HEK293 (cell line): ENCODE results near the gene CC2D1A.

Source experiments
- CTCF ChIA-PET: fragments of 350-600 bp; formaldehyde crosslinking; extraction: SDS; loops from one replicate; lab custom pipeline; 2021; ENCODE audit warnings: antibody characterized with exemption; lab: Yijun Ruan, JAX
- POLR2A ChIA-PET: fragments of 300-600 bp; formaldehyde crosslinking; extraction: SDS; loops from one replicate; lab custom pipeline; 2020; ENCODE audit warnings: antibody characterized with exemption, inconsistent platforms; lab: Yijun Ruan, JAX
- H3K27ac ChIP-seq: fragments of 200-500 bp; sonication (Bioruptor generic); 2 replicates; pipeline ENCODE4 v1.5.1; 2014; ENCODE audit warnings: low read depth, low read length, control low read depth, inconsistent platforms; ENCODE audit errors: extremely low read depth
- H3K36me3 ChIP-seq, 2 experiments: fragments of 200-500 bp in 1 of 2; sonication (Bioruptor generic) in 1 of 2; 1 replicate in 1 of 2; 2 replicates in 1 of 2; pipeline ENCODE4 v1.5.1; 2014 to 2017; ENCODE audit warnings: inconsistent platforms in 2 of 2, low read length in 2 of 2; ENCODE audit not compliant: control insufficient read depth in 2 of 2, insufficient read depth in 1 of 2
- H3K4me1 ChIP-seq: fragments of 200-500 bp; sonication (Bioruptor generic); 2 replicates; pipeline ENCODE4 v1.5.1; 2014; ENCODE audit warnings: mild to moderate bottlenecking, low read length, inconsistent platforms; ENCODE audit not compliant: control insufficient read depth, insufficient read depth
- H3K4me3 ChIP-seq: 2 replicates; pipeline ENCODE4 v1.5.1; 2011; ENCODE audit warnings: low read depth, mild to moderate bottlenecking, control low read depth, low read length, moderate library complexity
- H3K9me3 ChIP-seq: fragments of 200-500 bp; sonication (Bioruptor generic); 2 replicates; pipeline ENCODE4 v1.5.1; 2014; ENCODE audit warnings: low read depth, low read length, inconsistent platforms; ENCODE audit not compliant: control insufficient read depth, insufficient read depth
- ELK4 ChIP-seq: IDR thresholded peaks from 2 replicates; pipeline ENCODE4 v1.6.1; 2011; ENCODE audit warnings: mild to moderate bottlenecking, low read depth, low read length, borderline replicate concordance
- KLF7 ChIP-seq: fragments of 450-650 bp; formaldehyde crosslinking; IDR thresholded peaks from 2 replicates; pipeline ENCODE4 v1.5.1; 2016; ENCODE audit warnings: missing biosample characterization, missing genetic modification characterization, borderline replicate concordance
- SALL2 ChIP-seq: fragments of 450-650 bp; formaldehyde crosslinking; IDR thresholded peaks from 2 replicates; pipeline ENCODE4 v1.5.0; 2017; ENCODE audit warnings: missing biosample characterization, mild to moderate bottlenecking, missing genetic modification characterization, borderline replicate concordance
- TSHZ1 ChIP-seq: fragments of 450-650 bp; formaldehyde crosslinking; IDR thresholded peaks from 2 replicates; pipeline ENCODE4 v1.5.1; 2016; ENCODE audit warnings: missing biosample characterization, missing genetic modification characterization, borderline replicate concordance
- WT1 ChIP-seq: fragments of 450-650 bp; formaldehyde crosslinking; IDR thresholded peaks from 2 replicates; pipeline ENCODE4 v1.5.1; 2016; ENCODE audit warnings: missing biosample characterization, missing genetic modification characterization
- ZBTB11 ChIP-seq: fragments of 450-650 bp; formaldehyde crosslinking; conservative IDR thresholded peaks from 2 replicates; pipeline ENCODE4 v1.5.1; 2016; ENCODE audit warnings: low read depth, missing biosample characterization, missing genetic modification characterization
- ZBTB8A ChIP-seq: fragments of 450-650 bp; formaldehyde crosslinking; IDR thresholded peaks from 2 replicates; pipeline ENCODE4 v1.5.1; 2016; ENCODE audit warnings: missing biosample characterization, missing genetic modification characterization
- ZNF132 ChIP-seq: fragments of 450-650 bp; formaldehyde crosslinking; IDR thresholded peaks from 2 replicates; pipeline ENCODE4 v1.5.1; 2017; ENCODE audit warnings: missing biosample characterization, missing genetic modification characterization, borderline replicate concordance
- ZNF266 ChIP-seq: fragments of 450-650 bp; formaldehyde crosslinking; IDR thresholded peaks from 2 replicates; pipeline ENCODE4 v1.5.1; 2016; ENCODE audit warnings: missing biosample characterization, missing genetic modification characterization, low read depth
- ZNF280D ChIP-seq: fragments of 450-650 bp; formaldehyde crosslinking; IDR thresholded peaks from 2 replicates; pipeline ENCODE4 v1.5.1; 2016; ENCODE audit warnings: missing biosample characterization, missing genetic modification characterization
- ZNF549 ChIP-seq: fragments of 450-650 bp; IDR thresholded peaks from 2 replicates; pipeline ENCODE4 v1.5.1; 2018; ENCODE audit warnings: missing biosample characterization, missing genetic modification characterization, mild to moderate bottlenecking, inconsistent platforms, moderate library complexity
- ZNF560 ChIP-seq: fragments of 450-650 bp; formaldehyde crosslinking; IDR thresholded peaks from 2 replicates; pipeline ENCODE4 v1.5.1; 2017; ENCODE audit warnings: missing biosample characterization, missing genetic modification characterization, borderline replicate concordance
- ZNF596 ChIP-seq: fragments of 450-650 bp; IDR thresholded peaks from 2 replicates; pipeline ENCODE4 v1.5.0; 2018; ENCODE audit warnings: missing biosample characterization, mild to moderate bottlenecking, missing genetic modification characterization, moderate library complexity
- ZNF626 ChIP-seq: fragments of 450-650 bp; sonication (Bioruptor Pico); formaldehyde crosslinking; IDR thresholded peaks from 2 replicates; pipeline ENCODE4 v1.5.1; 2018; ENCODE audit warnings: missing biosample characterization, missing genetic modification characterization, inconsistent platforms
- ZNF629 ChIP-seq: fragments of 450-650 bp; formaldehyde crosslinking; IDR thresholded peaks from 2 replicates; pipeline ENCODE4 v1.5.1; 2017; ENCODE audit warnings: missing biosample characterization, missing genetic modification characterization
- ZNF639 ChIP-seq: fragments of 450-650 bp; formaldehyde crosslinking; IDR thresholded peaks from 2 replicates; pipeline ENCODE4 v1.5.1; 2016; ENCODE audit warnings: missing biosample characterization, missing genetic modification characterization
- ZNF76 ChIP-seq: fragments of 450-650 bp; formaldehyde crosslinking; IDR thresholded peaks from 2 replicates; pipeline ENCODE4; 2016; ENCODE audit warnings: low read depth, missing biosample characterization, missing genetic modification characterization, borderline replicate concordance
- ZNF776 ChIP-seq: fragments of 450-650 bp; formaldehyde crosslinking; IDR thresholded peaks from 2 replicates; pipeline ENCODE4 v1.5.0; 2017; ENCODE audit warnings: missing biosample characterization, missing genetic modification characterization, borderline replicate concordance
- ZSCAN23 ChIP-seq: fragments of 450-650 bp; formaldehyde crosslinking; IDR thresholded peaks from 2 replicates; pipeline ENCODE4 v1.5.1; 2016; ENCODE audit warnings: missing biosample characterization, missing genetic modification characterization

Gene CC2D1A

GRCh38 chr19:13914777-13915176 is 8.8 kb downstream of the CC2D1A start:
- H3K4me3 ChIP-seq: no peak overlapping the region
- H3K27ac ChIP-seq: no peak overlapping the region
- TF ChIP-seq ZNF560 (no peak), ZNF549 (tag by site-specific recombination) (no peak), ZNF132 (tag by site-specific recombination) (no peak), SALL2 (tag by site-specific recombination) (no peak), ZNF76 (tag by site-specific recombination) (no peak), KLF7 (tag by site-specific recombination) (no peak), ZNF639 (tag by site-specific recombination) (no peak), ZBTB11 (tag by site-specific recombination) (no peak), ZNF266 (tag by site-specific recombination) (no peak), TSHZ1 (tag by site-specific recombination) (no peak), ELK4 (no peak), ZSCAN23 (tag by site-specific recombination) (no peak), ZNF596 (tag by site-specific recombination) (no peak), ZNF776 (tag by site-specific recombination) (no peak), ZNF626 (no peak)
- H3K9me3 ChIP-seq: no peaks in the 10 kb centered on the region
- no peaks in the 10 kb centered on the region for H3K4me1 ChIP-seq
- POLR2A ChIA-PET: no interaction called here
- H3K36me3 ChIP-seq: peaks cover 67 to 86% of the 10 kb centered on the region in 2 experiments
- CTCF ChIA-PET: interaction anchor here (0.6 to 1.0 kb wide), 2 partner anchors 12 to 163 kb away, joined by 3 read pairs; no protein-coding TSS in a partner anchor

GRCh38 chr19:13917888-13918406 is 11.9 kb downstream of the CC2D1A start:
- POLR2A ChIA-PET: no interaction called here
- TF ChIP-seq WT1 (tag by site-specific recombination): no peak
- peak; percentile 55; the same call in 1 of the 2 replicates for TF ChIP-seq ZNF280D
- TF ChIP-seq ZNF629 (tag by site-specific recombination): no peak
- 0 out of 2 replicates have a peak, but pooled peaks have one; percentile 7 for TF ChIP-seq ZBTB8A (tag by site-specific recombination)

More at GRCh38 chr19:13917888-13918406, 11.9 kb downstream of the CC2D1A start:
- CTCF ChIA-PET: no interaction called here
- peaks cover 66 to 91% of the 10 kb centered on the region in 2 experiments for H3K36me3 ChIP-seq
- H3K4me3 ChIP-seq: no peak overlapping the region
- no peak overlapping the region for H3K27ac ChIP-seq
- H3K9me3 ChIP-seq: no peaks in the 10 kb centered on the region
- no peaks in the 10 kb centered on the region for H3K4me1 ChIP-seq
